Activated T-cell treated with anti-CD3 and anti-CD28 coated beads for 48 hours (primary cell): ENCODE results near the gene HIPK4.
"Not testable (repeated sequence)": the region's sequence is repeated elsewhere in the genome, so short reads cannot be mapped to it uniquely, and the experiment has no call there.

ENCODE experiments used
- DNase-seq: peaks from one replicate; pipeline ENCODE4 v3.0.0-alpha.2; 2020; ENCODE audit warnings: low read depth

The HIPK4 gene

GRCh38 chr19:40417643-40417981 lies 27.6 kb upstream of the HIPK4 start:
- no peak for DNase-seq

- no peak for DNase-seq
These were observed 27.1 kb upstream of the HIPK4 start for GRCh38 chr19:40416918-40417642.

- DNase-seq = no peak
These were observed 25.8 kb upstream of the HIPK4 start for GRCh38 chr19:40415768-40416167.

- no peak for DNase-seq
These were observed 24.9 kb upstream of the HIPK4 start for GRCh38 chr19:40414542-40415535.

- no peak for DNase-seq
These were observed 23.4 kb upstream of the HIPK4 start, which contains the start of gene PRX for GRCh38 chr19:40413291-40413845. Gene PRX (minus strand): TSS chr19:40413378. CDS start chr19:40407932, 5,446 bp downstream.

- DNase-seq = no peak
These were observed 22.9 kb upstream of the HIPK4 start for GRCh38 chr19:40412866-40413265.

GRCh38 chr19:40411958-40412499 lies 22.0 kb upstream of the HIPK4 start:
- no peak for DNase-seq

- no peak for DNase-seq
These were observed 21.3 kb upstream of the HIPK4 start for GRCh38 chr19:40411125-40411842.

GRCh38 chr19:40410030-40410389 lies 20.0 kb upstream of the HIPK4 start:
- no peak for DNase-seq

GRCh38 chr19:40408598-40408925 lies 18.6 kb upstream of the HIPK4 start:
- DNase-seq = not testable (repeated sequence)

GRCh38 chr19:40407714-40408597 lies 18.0 kb upstream of the HIPK4 start:
- DNase-seq = no peak

- DNase-seq = peak; percentile 78
These were observed 13.4 kb upstream of the HIPK4 start for GRCh38 chr19:40403262-40403984.

GRCh38 chr19:40400559-40400958 lies 10.6 kb upstream of the HIPK4 start:
- no peak for DNase-seq

GRCh38 chr19:40398417-40399131 lies 8.6 kb upstream of the HIPK4 start:
- peak; percentile 59 for DNase-seq

GRCh38 chr19:40397568-40397906 lies 7.6 kb upstream of the HIPK4 start:
- DNase-seq = no peak

GRCh38 chr19:40396886-40397567 lies 7.0 kb upstream of the HIPK4 start:
- no peak for DNase-seq

GRCh38 chr19:40395956-40396355 lies 6.0 kb upstream of the HIPK4 start:
- no peak for DNase-seq

- no peak for DNase-seq
These were observed 4.8 kb upstream of the HIPK4 start for GRCh38 chr19:40394816-40395210.
